Nephron progenitor cell (in vitro differentiated cells): Measurements from ENCODE around the gene SGPL1.

Experiments
- DNase-seq: peaks from one replicate; pipeline ENCODE4 v3.0.0; 2021
- H3K27ac Mint-ChIP-seq: 2 replicates; pipeline ENCODE4 v1.8.0; 2021; ENCODE audit warnings: mild to moderate bottlenecking, moderate library complexity, mixed read lengths
- H3K27me3 Mint-ChIP-seq: 2 replicates; pipeline ENCODE4 v1.8.0; 2021; ENCODE audit warnings: mild to moderate bottlenecking, low read depth, mixed read lengths; ENCODE audit not compliant: poor library complexity
- H3K36me3 Mint-ChIP-seq: 2 replicates; pipeline ENCODE4 v1.8.0; 2021; ENCODE audit warnings: low read depth, mixed read lengths
- H3K4me1 Mint-ChIP-seq: 2 replicates; pipeline ENCODE4 v1.8.0; 2021; ENCODE audit warnings: mixed read lengths
- H3K4me3 Mint-ChIP-seq: 2 replicates; pipeline ENCODE4 v1.8.0; 2021; ENCODE audit warnings: mild to moderate bottlenecking, moderate library complexity, mixed read lengths
- H3K9me3 Mint-ChIP-seq: 2 replicates; pipeline ENCODE4 v1.8.0; 2021; ENCODE audit warnings: mild to moderate bottlenecking, moderate library complexity, mixed read lengths
- CTCF ChIP-seq: fragments of 200-600 bp; sonication (generic); IDR thresholded peaks from 2 replicates; pipeline ENCODE4 v1.5.0; 2021; ENCODE audit warnings: antibody characterized with exemption

SGPL1 gene

GRCh38 chr10:70866424-70866823, 50.7 kb downstream of the SGPL1 start:
- H3K27ac Mint-ChIP-seq: no peak overlapping the region
- H3K4me1 Mint-ChIP-seq: peaks cover 13% of the 10 kb centered on the region
- TF ChIP-seq CTCF: no peak
- no peak overlapping the region for H3K4me3 Mint-ChIP-seq
- H3K27me3 Mint-ChIP-seq: no peaks in the 10 kb centered on the region
- no peak for DNase-seq
- H3K36me3 Mint-ChIP-seq: peaks cover 63% of the 10 kb centered on the region
- H3K9me3 Mint-ChIP-seq: no peaks in the 10 kb centered on the region

- Mint-ChIP-seq H3K27me3 (no peaks in the 10 kb centered on the region), H3K4me3 (no peak overlapping the region), H3K27ac (no peak overlapping the region), H3K4me1 (no peaks in the 10 kb centered on the region), H3K9me3 (no peaks in the 10 kb centered on the region), H3K36me3 (peaks cover 66% of the 10 kb centered on the region)
- no peak for DNase-seq
- no peak for TF ChIP-seq CTCF
Observed at GRCh38 chr10:70872291-70872690, 56.5 kb downstream of the SGPL1 start.

- Mint-ChIP-seq H3K27ac (peak overlapping the region; percentile 35), H3K4me3 (no peak overlapping the region), H3K9me3 (no peaks in the 10 kb centered on the region), H3K4me1 (no peaks in the 10 kb centered on the region), H3K27me3 (no peaks in the 10 kb centered on the region), H3K36me3 (peaks cover 66% of the 10 kb centered on the region)
- no peak for DNase-seq
- TF ChIP-seq CTCF: no peak
Observed at GRCh38 chr10:70874061-70874460, 58.3 kb downstream of the SGPL1 start.

GRCh38 chr10:70879207-70879606, 63.5 kb downstream of the SGPL1 start:
- H3K9me3 Mint-ChIP-seq: no peaks in the 10 kb centered on the region
- TF ChIP-seq CTCF: no peak

GRCh38 chr10:70880077-70880534, 64.4 kb downstream of the SGPL1 start:
- TF ChIP-seq CTCF: peak; percentile 88
- no peak overlapping the region for H3K4me3 Mint-ChIP-seq
- H3K4me1 Mint-ChIP-seq: no peaks in the 10 kb centered on the region
- no peaks in the 10 kb centered on the region for H3K9me3 Mint-ChIP-seq
- DNase-seq: peak; percentile 78
- no peak overlapping the region for H3K27ac Mint-ChIP-seq
- no peaks in the 10 kb centered on the region for H3K27me3 Mint-ChIP-seq
- peaks cover 62% of the 10 kb centered on the region for H3K36me3 Mint-ChIP-seq

More at GRCh38 chr10:70879207-70879606, 63.5 kb downstream of the SGPL1 start:
- Mint-ChIP-seq H3K4me1 (no peaks in the 10 kb centered on the region), H3K36me3 (peaks cover 56% of the 10 kb centered on the region), H3K27ac (no peak overlapping the region), H3K4me3 (no peak overlapping the region), H3K27me3 (no peaks in the 10 kb centered on the region)
- DNase-seq: no peak

- H3K36me3 Mint-ChIP-seq: peaks cover 44% of the 10 kb centered on the region
Observed at GRCh38 chr10:70884741-70885140, 69.0 kb downstream of the SGPL1 start.

More at GRCh38 chr10:70884741-70885140, 69.0 kb downstream of the SGPL1 start:
- Mint-ChIP-seq H3K9me3 (no peaks in the 10 kb centered on the region), H3K27ac (no peak overlapping the region), H3K27me3 (no peaks in the 10 kb centered on the region), H3K4me1 (peaks cover 22% of the 10 kb centered on the region), H3K4me3 (no peak overlapping the region)
- TF ChIP-seq CTCF: no peak
- no peak for DNase-seq
